AG04450 (cell line): ENCODE measurements around the gene TAF3. TPM values are rescaled to one million over a fixed set of nuclear protein-coding genes. Genes with fewer than 3 reads are reported as not detected.

Experiments
- CTCF ChIA-PET: fragments of 300-600, 350-600 bp; formaldehyde crosslinking; extraction: SDS; loops from one replicate; lab custom pipeline; 2022; ENCODE audit warnings: antibody characterized with exemption, inconsistent platforms; lab: Charles Lee
- POLR2A ChIA-PET: fragments of 350-600 bp; formaldehyde crosslinking; extraction: SDS; loops from one replicate; lab custom pipeline; 2021; ENCODE audit warnings: antibody characterized with exemption, inconsistent platforms; lab: Yijun Ruan, JAX
- DNase-seq: peaks from one replicate; pipeline ENCODE4 v3.0.0-alpha.2; 2011; ENCODE audit warnings: low read depth, low spot score
- H3K27ac ChIP-seq: one replicate; pipeline ENCODE4 v1.5.1; 2012; ENCODE audit warnings: low read depth, low read length, control low read depth
- H3K27me3 ChIP-seq: one replicate; pipeline ENCODE4 v1.6.0; 2012; ENCODE audit warnings: low read length; ENCODE audit not compliant: control insufficient read depth, insufficient read depth
- H3K4me3 ChIP-seq: 2 replicates; pipeline ENCODE4 v1.5.1; 2011; ENCODE audit warnings: mild to moderate bottlenecking, low read depth, low read length, control low read depth
- H3K9me3 ChIP-seq: 2 replicates; pipeline ENCODE4 v1.5.1; 2012; ENCODE audit warnings: low read length; ENCODE audit not compliant: control insufficient read depth, insufficient read depth
- CTCF ChIP-seq: IDR thresholded peaks from 2 replicates; pipeline ENCODE4 v1.5.1; 2011; ENCODE audit warnings: low read depth, low read length, control low read depth, inconsistent platforms
- polyA plus RNA-seq: library from polyadenylated mRNA; depleted of rRNA; stranded (reverse); fragments of >200 nt; gene quantifications from 2 replicates; pipeline ENCODE4 v1.2.3, GENCODE V29; 2011

Gene TAF3
- polyA plus RNA-seq, 1 experiment: 3.1 TPM

- CTCF ChIA-PET: interaction anchor here (0.5 to 1.0 kb wide), 3 partner anchors 117 to 1407 kb away, joined by 3 read pairs; no protein-coding TSS in a partner anchor
Measured at GRCh38 chr10:7891634-7892033, 73.3 kb downstream of the TAF3 start.

GRCh38 chr10:7892146-7892545 is 73.8 kb downstream of the TAF3 start:
- no peak overlapping the region for H3K27ac ChIP-seq
- TF ChIP-seq CTCF: no peak
- H3K4me3 ChIP-seq: no peak overlapping the region
- H3K27me3 ChIP-seq: no peaks in the 10 kb centered on the region
- CTCF ChIA-PET: interaction anchor here (0.5 to 0.9 kb wide), 3 partner anchors 15 to 1407 kb away, joined by 3 to 4 read pairs (median 3); no protein-coding TSS in a partner anchor
- POLR2A ChIA-PET: no interaction called here
- DNase-seq: no peak
- H3K9me3 ChIP-seq: no peaks in the 10 kb centered on the region

More at GRCh38 chr10:7891634-7892033, 73.3 kb downstream of the TAF3 start:
- Histone ChIP-seq H3K4me3 (no peak overlapping the region), H3K9me3 (no peaks in the 10 kb centered on the region), H3K27me3 (no peaks in the 10 kb centered on the region), H3K27ac (no peak overlapping the region)
- DNase-seq: no peak
- POLR2A ChIA-PET: no interaction called here
- TF ChIP-seq CTCF: no peak

- no peak for DNase-seq
- Histone ChIP-seq H3K9me3 (no peaks in the 10 kb centered on the region), H3K27me3 (no peaks in the 10 kb centered on the region), H3K27ac (no peak overlapping the region), H3K4me3 (no peak overlapping the region)
- TF ChIP-seq CTCF: no peak
- ChIA-PET POLR2A (no interaction called here), CTCF (no interaction called here)
Measured at GRCh38 chr10:7895699-7896090, 77.4 kb downstream of the TAF3 start.

GRCh38 chr10:7896297-7896696 is 78.0 kb downstream of the TAF3 start:
- no peak for TF ChIP-seq CTCF
- no peak overlapping the region for H3K4me3 ChIP-seq
- ChIA-PET CTCF (interaction anchor here (0.6 kb wide), 1 partner anchor 24 kb away, joined by 3 read pairs; no protein-coding TSS in a partner anchor), POLR2A (no interaction called here)
- DNase-seq: no peak
- H3K27ac ChIP-seq: no peak overlapping the region
- H3K27me3 ChIP-seq: no peaks in the 10 kb centered on the region
- no peaks in the 10 kb centered on the region for H3K9me3 ChIP-seq

- H3K27ac ChIP-seq: no peak overlapping the region
- DNase-seq: no peak
- H3K27me3 ChIP-seq: no peaks in the 10 kb centered on the region
- TF ChIP-seq CTCF: no peak
- no peaks in the 10 kb centered on the region for H3K9me3 ChIP-seq
- ChIA-PET CTCF (no interaction called here), POLR2A (no interaction called here)
- no peak overlapping the region for H3K4me3 ChIP-seq
Measured at GRCh38 chr10:7901256-7901655, 83.0 kb downstream of the TAF3 start.
